Stimulated activated CD4-positive, alpha-beta T cell treated with anti-CD3 and anti-CD28 coated beads, Interleukin-12 subunit alpha, Interleukin-12 subunit beta, amount 100 ng/mL, for 4 hours (primary cell): Measurements from ENCODE around the gene SLC24A3.
"Not testable (repeated sequence)": the region's sequence is repeated elsewhere in the genome, so short reads cannot be mapped to it uniquely, and the experiment has no call there.

Source experiments
- DNase-seq: peaks from one replicate; pipeline ENCODE4 v3.0.0-alpha.2; 2020

The SLC24A3 gene

GRCh38 chr20:19652591-19653026 lies 440.2 kb downstream of the SLC24A3 start:
- DNase-seq = no peak

GRCh38 chr20:19653327-19653726 lies 440.9 kb downstream of the SLC24A3 start:
- DNase-seq = no peak

- DNase-seq = no peak
These were observed 442.5 kb downstream of the SLC24A3 start for GRCh38 chr20:19654921-19655320.

- no peak for DNase-seq
These were observed 445.7 kb downstream of the SLC24A3 start for GRCh38 chr20:19658137-19658536.

GRCh38 chr20:19659448-19659847 lies 447.0 kb downstream of the SLC24A3 start:
- no peak for DNase-seq

- no peak for DNase-seq
These were observed 448.5 kb downstream of the SLC24A3 start for GRCh38 chr20:19660808-19661378.

GRCh38 chr20:19661717-19662636 lies 449.5 kb downstream of the SLC24A3 start:
- peak; percentile 19 for DNase-seq

- no peak for DNase-seq
These were observed 450.2 kb downstream of the SLC24A3 start for GRCh38 chr20:19662637-19662995.

GRCh38 chr20:19668418-19668817 lies 456.0 kb downstream of the SLC24A3 start:
- no peak for DNase-seq

GRCh38 chr20:19670829-19671228 lies 458.4 kb downstream of the SLC24A3 start:
- DNase-seq = no peak

- DNase-seq = no peak
These were observed 458.9 kb downstream of the SLC24A3 start for GRCh38 chr20:19671374-19671773.

- DNase-seq = no peak
These were observed 460.1 kb downstream of the SLC24A3 start for GRCh38 chr20:19672498-19672897.

- DNase-seq = no peak
These were observed 461.1 kb downstream of the SLC24A3 start for GRCh38 chr20:19673575-19673974.

- no peak for DNase-seq
These were observed 463.8 kb downstream of the SLC24A3 start for GRCh38 chr20:19676202-19676601.

- no peak for DNase-seq
These were observed 464.9 kb downstream of the SLC24A3 start for GRCh38 chr20:19677336-19677735.

- not testable (repeated sequence) for DNase-seq
These were observed 466.1 kb downstream of the SLC24A3 start for GRCh38 chr20:19678591-19678990.

GRCh38 chr20:19679900-19680495 lies 467.6 kb downstream of the SLC24A3 start:
- DNase-seq = no peak

GRCh38 chr20:19682249-19682648 lies 469.8 kb downstream of the SLC24A3 start:
- DNase-seq = no peak

- DNase-seq = no peak
These were observed 470.7 kb downstream of the SLC24A3 start for GRCh38 chr20:19683188-19683587.

GRCh38 chr20:19683822-19684221 lies 471.4 kb downstream of the SLC24A3 start:
- no peak for DNase-seq

GRCh38 chr20:19688031-19688806 lies 475.8 kb downstream of the SLC24A3 start:
- no peak for DNase-seq

- DNase-seq = no peak
These were observed 478.0 kb downstream of the SLC24A3 start for GRCh38 chr20:19690462-19690861.

GRCh38 chr20:19691125-19691524 lies 478.7 kb downstream of the SLC24A3 start:
- no peak for DNase-seq
